IPS-18a (cell line): ENCODE measurements around the gene KLRB1.
"Not testable (repeated sequence)": the region's sequence is repeated elsewhere in the genome, so short reads cannot be mapped to it uniquely, and the experiment has no call there.

Source experiments
- H3K27ac ChIP-seq: one replicate; pipeline ENCODE4 v1.5.1; 2013; ENCODE audit warnings: low read length
- H3K27me3 ChIP-seq: one replicate; pipeline ENCODE4 v1.6.1; 2013; ENCODE audit warnings: mild to moderate bottlenecking, low read length; ENCODE audit not compliant: control insufficient read depth, insufficient read depth
- H3K36me3 ChIP-seq: one replicate; pipeline ENCODE4 v1.6.1; 2013; ENCODE audit warnings: low read depth, low read length; ENCODE audit not compliant: control insufficient read depth
- H3K4me1 ChIP-seq: one replicate; pipeline ENCODE4 v1.6.1; 2013; ENCODE audit warnings: low read depth, low read length; ENCODE audit not compliant: control insufficient read depth
- H3K4me3 ChIP-seq: one replicate; pipeline ENCODE4 v1.5.1; 2013; ENCODE audit warnings: low read length
- H3K9ac ChIP-seq: one replicate; pipeline ENCODE4 v1.6.1; 2013; ENCODE audit warnings: mild to moderate bottlenecking, low read length, moderate library complexity
- H3K9me3 ChIP-seq: one replicate; pipeline ENCODE4 v1.6.1; 2013; ENCODE audit warnings: low read depth, low read length; ENCODE audit not compliant: control insufficient read depth

KLRB1 gene

GRCh38 chr12:9617124-9617523, 9.4 kb upstream of the KLRB1 start:
- Histone ChIP-seq H3K36me3 (no peaks in the 10 kb centered on the region), H3K4me1 (no peaks in the 10 kb centered on the region), H3K27ac (no peak overlapping the region)

GRCh38 chr12:9615420-9616136, 7.9 kb upstream of the KLRB1 start:
- Histone ChIP-seq H3K9ac (no peak overlapping the region), H3K27me3 (no peaks in the 10 kb centered on the region), H3K9me3 (no peaks in the 10 kb centered on the region), H3K36me3 (no peaks in the 10 kb centered on the region), H3K4me3 (no peak overlapping the region), H3K27ac (no peak overlapping the region), H3K4me1 (no peaks in the 10 kb centered on the region)

More at GRCh38 chr12:9617124-9617523, 9.4 kb upstream of the KLRB1 start:
- no peak overlapping the region for H3K4me3 ChIP-seq
- H3K9ac ChIP-seq = no peak overlapping the region
- H3K27me3 ChIP-seq = no peaks in the 10 kb centered on the region
- H3K9me3 ChIP-seq = no peaks in the 10 kb centered on the region

- not testable (repeated sequence) for H3K27me3 ChIP-seq, H3K4me3 ChIP-seq, H3K4me1 ChIP-seq, H3K36me3 ChIP-seq, H3K27ac ChIP-seq, H3K9me3 ChIP-seq, H3K9ac ChIP-seq
Observed at GRCh38 chr12:9610606-9611005, 2.9 kb upstream of the KLRB1 start.

- Histone ChIP-seq H3K36me3 (no peaks in the 10 kb centered on the region), H3K9ac (no peak overlapping the region), H3K27ac (no peak overlapping the region), H3K4me1 (no peaks in the 10 kb centered on the region), H3K9me3 (no peaks in the 10 kb centered on the region), H3K27me3 (no peaks in the 10 kb centered on the region), H3K4me3 (no peak overlapping the region)
Observed at GRCh38 chr12:9606736-9607372, 862 bp downstream of the KLRB1 start.

- no peaks in the 10 kb centered on the region for H3K27me3 ChIP-seq
- H3K9me3 ChIP-seq = no peaks in the 10 kb centered on the region
- H3K9ac ChIP-seq = no peak overlapping the region
Observed at GRCh38 chr12:9606247-9606646, 1.5 kb downstream of the KLRB1 start.

GRCh38 chr12:9605483-9605882, 2.2 kb downstream of the KLRB1 start:
- no peaks in the 10 kb centered on the region for H3K4me1 ChIP-seq
- H3K27me3 ChIP-seq = no peaks in the 10 kb centered on the region
- H3K9ac ChIP-seq = no peak overlapping the region
- H3K36me3 ChIP-seq = no peaks in the 10 kb centered on the region
- H3K27ac ChIP-seq = no peak overlapping the region
- H3K9me3 ChIP-seq = no peaks in the 10 kb centered on the region
- H3K4me3 ChIP-seq = no peak overlapping the region

More at GRCh38 chr12:9606247-9606646, 1.5 kb downstream of the KLRB1 start:
- Histone ChIP-seq H3K4me3 (no peak overlapping the region), H3K4me1 (no peaks in the 10 kb centered on the region), H3K36me3 (no peaks in the 10 kb centered on the region), H3K27ac (no peak overlapping the region)

GRCh38 chr12:9604287-9604686, 3.4 kb downstream of the KLRB1 start:
- H3K4me1 ChIP-seq = no peaks in the 10 kb centered on the region
- no peaks in the 10 kb centered on the region for H3K27me3 ChIP-seq

GRCh38 chr12:9600426-9600825, 7.3 kb downstream of the KLRB1 start:
- not testable (repeated sequence) for H3K4me3 ChIP-seq, H3K27ac ChIP-seq

More at GRCh38 chr12:9604287-9604686, 3.4 kb downstream of the KLRB1 start:
- no peaks in the 10 kb centered on the region for H3K36me3 ChIP-seq
- no peak overlapping the region for H3K9ac ChIP-seq
- H3K4me3 ChIP-seq = no peak overlapping the region
- no peaks in the 10 kb centered on the region for H3K9me3 ChIP-seq
- no peak overlapping the region for H3K27ac ChIP-seq

GRCh38 chr12:9598363-9598762, 9.4 kb downstream of the KLRB1 start:
- no peaks in the 10 kb centered on the region for H3K27me3 ChIP-seq
- H3K4me1 ChIP-seq = no peaks in the 10 kb centered on the region
- no peak overlapping the region for H3K4me3 ChIP-seq
- no peak overlapping the region for H3K27ac ChIP-seq
- no peaks in the 10 kb centered on the region for H3K36me3 ChIP-seq
- H3K9ac ChIP-seq = no peak overlapping the region
- no peaks in the 10 kb centered on the region for H3K9me3 ChIP-seq

More at GRCh38 chr12:9600426-9600825, 7.3 kb downstream of the KLRB1 start:
- not testable (repeated sequence) for H3K36me3 ChIP-seq, H3K27me3 ChIP-seq, H3K9ac ChIP-seq, H3K4me1 ChIP-seq, H3K9me3 ChIP-seq

GRCh38 chr12:9597365-9597764, 10.4 kb downstream of the KLRB1 start:
- H3K9ac ChIP-seq = no peak overlapping the region
- no peaks in the 10 kb centered on the region for H3K9me3 ChIP-seq
- H3K4me1 ChIP-seq = no peaks in the 10 kb centered on the region
- no peak overlapping the region for H3K27ac ChIP-seq
- no peaks in the 10 kb centered on the region for H3K27me3 ChIP-seq
- no peaks in the 10 kb centered on the region for H3K36me3 ChIP-seq
- no peak overlapping the region for H3K4me3 ChIP-seq

- H3K4me3 ChIP-seq = no peak overlapping the region
- H3K4me1 ChIP-seq = no peaks in the 10 kb centered on the region
- no peaks in the 10 kb centered on the region for H3K9me3 ChIP-seq
- no peaks in the 10 kb centered on the region for H3K27me3 ChIP-seq
- no peaks in the 10 kb centered on the region for H3K36me3 ChIP-seq
- no peak overlapping the region for H3K9ac ChIP-seq
- H3K27ac ChIP-seq = no peak overlapping the region
Observed at GRCh38 chr12:9590441-9590840, 17.3 kb downstream of the KLRB1 start.

GRCh38 chr12:9588749-9589148, 19.0 kb downstream of the KLRB1 start:
- H3K27ac ChIP-seq = no peak overlapping the region
- no peaks in the 10 kb centered on the region for H3K4me1 ChIP-seq
- H3K36me3 ChIP-seq = no peaks in the 10 kb centered on the region
- no peak overlapping the region for H3K9ac ChIP-seq
- H3K27me3 ChIP-seq = no peaks in the 10 kb centered on the region
- no peak overlapping the region for H3K4me3 ChIP-seq
- no peaks in the 10 kb centered on the region for H3K9me3 ChIP-seq
